MV-4-11 (cell line): Measurements from ENCODE around the gene CCDC192.

Experiments
- DNase-seq: peaks from one replicate; lab custom pipeline; 2025; lab: John Stamatoyannopoulos, UW

The CCDC192 gene

DNA sequence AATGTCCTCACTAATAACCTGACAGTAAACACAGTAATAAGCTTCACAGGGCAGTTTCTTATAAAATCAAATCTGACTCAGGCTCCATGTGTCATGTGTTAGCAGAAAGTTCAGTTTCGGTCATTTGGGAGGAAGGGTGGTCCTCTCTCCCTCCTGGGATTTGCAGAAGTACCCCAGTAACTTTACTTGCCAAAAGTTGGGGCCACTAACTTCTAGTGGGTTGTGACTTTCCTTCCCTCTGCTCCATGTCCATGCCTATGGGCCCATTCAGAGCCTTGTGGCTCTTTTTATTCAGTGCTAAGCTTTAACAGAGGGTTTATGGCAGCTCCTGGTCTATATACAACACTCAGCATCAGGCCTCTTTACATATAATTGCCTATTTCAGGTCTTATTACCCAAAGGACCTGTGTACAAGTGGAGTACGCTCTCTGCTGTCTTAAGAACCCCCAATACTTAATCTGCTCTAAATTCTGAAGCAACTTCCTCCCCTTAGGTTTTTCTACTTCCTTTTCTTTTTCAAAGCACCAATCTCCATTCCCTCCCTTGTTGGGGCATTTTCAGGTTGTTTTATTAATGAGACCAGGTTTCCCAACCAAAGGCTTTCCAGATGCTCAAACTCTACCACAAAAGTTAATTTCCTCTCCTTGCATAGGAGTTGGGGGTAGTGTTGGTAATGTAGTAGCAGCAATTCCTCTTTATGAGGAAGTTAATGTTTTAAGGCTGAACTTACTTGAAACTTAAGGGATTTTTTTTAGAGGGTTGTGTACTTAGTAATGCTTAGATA, 107.7 kb downstream of the CCDC192 start:
- DNase-seq: peak; percentile 66

GRCh38 chr5:127812570-127812969, 109.4 kb downstream of the CCDC192 start:
- no peak for DNase-seq

DNA sequence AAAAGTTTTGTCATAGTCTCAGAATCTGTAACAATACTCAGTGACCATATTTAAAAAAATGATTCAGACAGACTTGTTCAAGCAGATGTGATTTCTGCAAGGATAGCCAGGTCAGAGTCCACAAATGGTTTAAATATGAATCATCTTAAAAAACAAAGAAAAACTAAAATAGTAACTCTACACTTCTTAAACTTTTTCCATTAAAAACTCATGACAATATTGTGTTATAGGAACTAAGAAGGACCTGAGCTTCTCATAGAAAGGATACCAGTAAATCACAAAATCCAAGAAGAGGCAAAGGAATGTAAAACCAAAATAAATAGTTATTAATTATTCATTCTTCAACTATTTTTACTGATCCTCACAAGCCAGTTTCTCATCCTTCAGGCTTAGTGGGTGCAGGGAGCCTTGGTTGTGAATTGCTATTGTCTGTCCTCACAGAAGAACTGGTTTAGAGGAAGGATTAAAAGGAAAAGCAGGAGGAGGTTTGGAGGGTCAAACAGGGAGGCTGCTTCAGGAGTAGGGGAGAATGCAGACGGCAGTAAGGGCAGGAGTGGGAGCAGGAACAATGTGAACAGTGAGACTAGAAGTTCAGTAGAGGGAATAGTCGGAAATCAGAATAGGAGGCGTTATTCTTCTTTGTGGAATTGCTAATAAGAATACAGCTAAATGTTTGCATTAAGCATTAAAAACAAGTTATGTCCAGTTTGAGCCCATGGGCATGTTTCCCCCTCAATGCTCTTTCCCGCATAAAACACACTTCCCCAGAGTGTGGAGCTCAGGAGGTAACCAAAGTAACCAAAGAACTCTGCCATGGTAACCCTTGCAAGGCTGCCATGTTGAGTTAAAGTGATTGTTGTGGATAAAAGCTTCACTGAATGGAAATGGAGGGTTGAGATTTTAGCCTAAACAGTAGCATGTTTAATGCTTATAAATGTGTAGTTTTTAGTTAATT, 110.7 kb downstream of the CCDC192 start:
- DNase-seq: no peak

GRCh38 chr5:127814588-127814973, 111.4 kb downstream of the CCDC192 start:
- no peak for DNase-seq

- peak; percentile 69 for DNase-seq
These were observed 117.8 kb downstream of the CCDC192 start for GRCh38 chr5:127820910-127821553.

GRCh38 chr5:127821896-127822295, 118.7 kb downstream of the CCDC192 start:
- DNase-seq: no peak

DNA sequence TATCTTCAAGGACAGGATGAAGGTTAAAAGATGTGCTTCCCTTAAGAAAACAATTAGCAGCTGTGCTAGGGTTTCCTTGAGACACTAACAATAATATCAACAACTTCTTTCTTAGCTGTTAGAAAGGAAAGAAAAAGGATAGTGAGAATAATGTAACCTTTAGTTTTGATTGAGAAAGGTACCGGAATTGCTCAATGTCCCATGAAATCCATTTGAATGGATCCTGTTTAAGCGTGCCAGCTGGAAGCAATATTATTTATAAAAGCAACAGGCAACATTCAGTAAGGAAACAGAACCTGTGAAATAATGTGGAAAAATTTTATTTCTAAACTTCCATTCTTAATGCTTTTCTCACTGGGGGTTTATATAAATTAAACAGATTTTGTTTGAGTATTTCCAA, 120.9 kb downstream of the CCDC192 start:
- no peak for DNase-seq

GRCh38 chr5:127826011-127826410, 122.8 kb downstream of the CCDC192 start:
- DNase-seq: no peak

DNA sequence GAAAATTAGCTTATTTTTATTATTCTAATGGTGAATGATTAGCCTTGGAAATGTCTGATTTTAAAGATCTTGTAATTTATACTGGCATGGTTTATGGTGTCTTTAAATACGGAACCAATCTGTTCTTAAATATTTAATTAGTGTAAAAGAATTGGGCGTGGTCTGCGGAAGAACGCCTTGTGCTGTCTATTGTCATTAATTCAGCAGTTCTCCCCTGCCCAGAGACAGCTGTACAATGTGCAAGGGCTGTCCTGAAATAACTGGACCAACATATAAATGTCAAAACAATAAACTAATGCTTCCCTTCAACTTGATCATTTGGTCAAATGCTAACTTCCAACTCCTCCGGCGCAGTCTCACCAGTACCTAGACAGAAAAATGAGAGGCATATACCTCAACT, 124.3 kb downstream of the CCDC192 start:
- no peak for DNase-seq

- DNase-seq: no peak
These were observed 127.0 kb downstream of the CCDC192 start for GRCh38 chr5:127830157-127830556.

DNA sequence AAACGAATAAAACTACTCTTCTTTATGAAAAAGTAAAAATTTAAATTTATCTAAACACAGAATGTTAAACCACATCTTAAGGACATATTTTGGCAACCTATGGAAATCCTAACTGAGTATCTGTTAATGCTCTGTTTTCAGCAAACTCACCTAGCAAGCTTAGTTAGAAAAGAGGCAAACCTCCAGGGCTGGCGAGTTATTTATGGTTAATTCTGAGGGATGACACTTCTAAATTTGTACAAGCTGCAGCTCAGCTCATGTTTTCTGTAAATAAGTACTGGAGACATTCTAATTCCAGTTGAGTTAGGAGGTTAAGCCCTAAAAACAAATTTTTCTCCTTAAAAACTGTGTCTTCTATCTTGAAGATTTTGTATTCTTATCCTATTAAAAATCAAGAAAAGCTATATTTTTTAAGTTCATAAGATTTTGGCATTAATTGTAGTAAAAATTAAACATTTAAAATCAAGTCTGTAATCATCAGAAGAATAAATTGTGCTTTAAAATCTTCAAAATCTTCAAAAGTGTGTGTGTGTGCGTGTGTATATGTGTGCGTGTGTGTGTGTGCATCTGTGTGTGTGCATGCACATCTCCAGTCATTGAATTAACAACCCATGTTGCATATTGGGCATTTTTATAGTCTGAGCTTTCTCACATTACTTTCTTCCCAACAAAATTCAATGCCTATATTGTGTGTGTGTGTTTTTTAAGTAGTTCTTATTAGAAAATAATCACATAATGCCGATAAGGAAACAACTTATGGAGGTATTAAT, 127.8 kb downstream of the CCDC192 start:
- DNase-seq: no peak

DNA sequence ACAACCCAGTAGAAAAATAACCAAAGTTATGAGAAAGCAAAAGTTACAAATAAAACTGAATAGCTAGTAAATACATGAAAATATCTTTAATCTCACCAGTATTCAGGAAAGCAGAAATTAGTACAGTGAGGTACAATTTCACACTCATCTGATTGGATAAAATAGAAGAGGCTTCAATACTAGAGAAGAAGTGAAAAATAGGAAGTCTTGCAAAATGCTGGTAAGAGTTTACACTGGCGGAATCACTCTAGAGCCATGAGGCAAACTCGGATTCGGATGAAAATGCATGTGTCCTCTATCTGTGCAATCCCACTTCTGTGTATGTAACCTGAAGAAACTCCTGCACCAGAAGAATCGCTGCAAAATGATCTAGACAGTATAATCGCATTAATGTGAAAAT, 128.9 kb downstream of the CCDC192 start:
- peak; percentile 72 for DNase-seq

DNA sequence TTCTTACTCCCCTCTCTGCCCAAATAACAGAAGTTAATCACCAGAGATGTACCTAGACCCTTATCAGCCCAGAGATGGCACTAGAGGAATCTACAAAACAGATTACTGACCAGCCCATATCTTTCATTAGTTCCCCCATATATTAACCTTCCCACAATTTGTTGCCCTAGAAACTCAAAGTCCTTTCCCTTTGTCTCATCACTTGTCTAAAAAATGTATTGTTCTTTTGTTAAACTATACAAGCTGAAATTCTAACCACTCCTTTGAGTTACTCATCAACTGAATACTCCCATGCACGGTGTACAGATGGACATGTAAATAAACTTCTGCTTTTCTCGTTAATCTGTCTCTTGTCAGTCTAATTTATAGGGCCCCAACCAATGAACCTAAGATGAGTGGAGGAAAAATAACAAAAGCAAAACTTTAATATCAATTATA, 130.9 kb downstream of the CCDC192 start:
- peak; percentile 85 for DNase-seq

DNA sequence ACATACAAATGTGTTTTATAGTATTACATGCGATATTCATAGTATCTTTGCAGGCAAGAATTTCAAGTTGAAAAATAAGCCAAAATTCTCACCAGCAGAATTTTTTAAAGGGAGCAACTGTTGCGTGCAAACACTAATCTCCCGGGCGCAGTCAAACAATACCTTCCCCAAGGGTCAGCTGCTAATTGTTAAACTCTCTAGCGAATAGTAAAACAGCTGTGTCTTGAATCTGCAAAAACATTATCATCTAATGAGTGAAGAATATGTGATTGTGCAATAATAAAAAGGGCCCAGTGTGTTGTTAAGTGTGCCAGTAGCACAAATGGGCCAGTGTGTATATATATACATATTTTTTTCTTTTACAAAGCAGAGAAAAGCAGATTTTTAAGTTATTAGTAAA, 131.4 kb downstream of the CCDC192 start:
- peak; percentile 47 for DNase-seq

DNA sequence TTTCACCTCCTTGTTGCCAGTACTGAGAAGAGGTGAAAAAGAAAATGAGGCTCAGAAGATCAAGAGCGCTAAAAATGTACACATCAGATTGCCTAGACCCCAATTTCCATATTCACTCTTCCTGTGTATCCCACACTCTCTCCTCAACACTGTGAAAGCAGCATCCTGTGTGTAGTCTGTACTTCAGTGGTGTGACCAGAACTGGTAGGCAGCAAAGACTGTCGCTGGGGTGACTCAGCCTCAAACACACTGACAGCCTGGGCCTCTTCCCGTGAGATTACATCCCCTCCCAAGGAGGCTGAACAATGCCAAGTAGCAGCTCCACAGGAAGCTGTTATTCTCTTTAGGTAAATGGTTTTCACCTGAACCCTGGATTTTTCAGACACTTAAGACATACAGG, 135.5 kb downstream of the CCDC192 start:
- peak; percentile 67 for DNase-seq

- peak; percentile 32 for DNase-seq
These were observed 135.9 kb downstream of the CCDC192 start for GRCh38 chr5:127839072-127839471.

GRCh38 chr5:127839496-127840197, 136.5 kb downstream of the CCDC192 start:
- peak; percentile 77 for DNase-seq

GRCh38 chr5:127840198-127840524, 137.0 kb downstream of the CCDC192 start:
- peak; percentile 73 for DNase-seq

GRCh38 chr5:127840809-127841208, 137.6 kb downstream of the CCDC192 start:
- DNase-seq: no peak

GRCh38 chr5:127844581-127845021, 141.4 kb downstream of the CCDC192 start:
- no peak for DNase-seq

- DNase-seq: no peak
These were observed 143.7 kb downstream of the CCDC192 start for GRCh38 chr5:127846884-127847283.
